ENCODE measurements around the gene JPH3.
A peak's percentile ranks its signal among the peaks of the same experiment; 100 is the strongest.

Gene JPH3

GRCh38 chr16:87602821-87603683 lies 744 bp downstream of the JPH3 start:
- no peak for DNase-seq

GRCh38 chr16:87603684-87604633 lies 1.7 kb downstream of the JPH3 start:
- DNase-seq: no peak

- no peak for DNase-seq
Observed at GRCh38 chr16:87604634-87605111, 2.4 kb downstream of the JPH3 start.

- DNase-seq: no peak
Observed at GRCh38 chr16:87607223-87607622, 4.9 kb downstream of the JPH3 start.

- no peak for DNase-seq
Observed at GRCh38 chr16:87607871-87608270, 5.6 kb downstream of the JPH3 start.

- peak; percentile 40 for DNase-seq
Observed at GRCh38 chr16:87608400-87608985, 6.2 kb downstream of the JPH3 start.

- DNase-seq: no peak
Observed at GRCh38 chr16:87610026-87610425, 7.7 kb downstream of the JPH3 start.

- no peak for DNase-seq
Observed at GRCh38 chr16:87611456-87611855, 9.1 kb downstream of the JPH3 start.

GRCh38 chr16:87613961-87614360 lies 11.7 kb downstream of the JPH3 start:
- DNase-seq: no peak

- no peak for DNase-seq
Observed at GRCh38 chr16:87615621-87616041, 13.3 kb downstream of the JPH3 start.

- DNase-seq: no peak
Observed at GRCh38 chr16:87616556-87616955, 14.2 kb downstream of the JPH3 start.

GRCh38 chr16:87618216-87618615 lies 15.9 kb downstream of the JPH3 start:
- no peak for DNase-seq

GRCh38 chr16:87619360-87620200 lies 17.3 kb downstream of the JPH3 start:
- DNase-seq: no peak

GRCh38 chr16:87620201-87620495 lies 17.8 kb downstream of the JPH3 start:
- DNase-seq: no peak

GRCh38 chr16:87621550-87621829 lies 19.2 kb downstream of the JPH3 start:
- no peak for DNase-seq

- no peak for DNase-seq
Observed at GRCh38 chr16:87621976-87622713, 19.8 kb downstream of the JPH3 start.

- no peak for DNase-seq
Observed at GRCh38 chr16:87622756-87623319, 20.5 kb downstream of the JPH3 start.

- no peak for DNase-seq
Observed at GRCh38 chr16:87625241-87625797, 23.0 kb downstream of the JPH3 start.

- no peak for DNase-seq
Observed at GRCh38 chr16:87626401-87626800, 24.1 kb downstream of the JPH3 start.

GRCh38 chr16:87626905-87627304 lies 24.6 kb downstream of the JPH3 start:
- no peak for DNase-seq

- no peak for DNase-seq
Observed at GRCh38 chr16:87627542-87628245, 25.4 kb downstream of the JPH3 start.
